HG02970 (cell line): ENCODE measurements around the gene BCL2L11.

Source experiments
- ATAC-seq: cut with Tn5 transposase; IDR thresholded peaks from one replicate; pipeline ENCODE4 v1.9.1; 2021; ENCODE audit warnings: mild to moderate bottlenecking, moderate library complexity, moderate number of reproducible peaks; ENCODE audit not compliant: unreplicated experiment, low FRiP score

BCL2L11 gene

DNA sequence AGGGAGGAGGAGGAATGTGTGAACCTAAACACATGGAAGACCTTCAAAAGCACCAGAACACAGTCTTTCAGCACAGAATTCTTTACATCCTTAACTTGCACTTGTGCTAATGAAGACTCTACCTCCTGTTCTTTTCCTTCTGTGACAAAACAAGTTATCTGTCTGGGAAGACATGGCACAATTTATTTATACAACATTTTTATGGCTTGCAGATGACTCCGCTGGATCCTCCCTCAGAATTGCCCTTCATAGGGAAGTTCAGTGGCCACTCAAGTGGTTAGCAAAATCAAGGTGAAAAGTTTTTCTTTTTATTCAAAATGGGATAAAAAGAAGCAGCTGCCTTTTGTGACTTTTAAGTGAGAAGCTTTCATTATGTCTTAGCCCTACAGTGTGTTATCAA is 21.4 kb downstream of the BCL2L11 start:
- ATAC-seq = no peak

DNA sequence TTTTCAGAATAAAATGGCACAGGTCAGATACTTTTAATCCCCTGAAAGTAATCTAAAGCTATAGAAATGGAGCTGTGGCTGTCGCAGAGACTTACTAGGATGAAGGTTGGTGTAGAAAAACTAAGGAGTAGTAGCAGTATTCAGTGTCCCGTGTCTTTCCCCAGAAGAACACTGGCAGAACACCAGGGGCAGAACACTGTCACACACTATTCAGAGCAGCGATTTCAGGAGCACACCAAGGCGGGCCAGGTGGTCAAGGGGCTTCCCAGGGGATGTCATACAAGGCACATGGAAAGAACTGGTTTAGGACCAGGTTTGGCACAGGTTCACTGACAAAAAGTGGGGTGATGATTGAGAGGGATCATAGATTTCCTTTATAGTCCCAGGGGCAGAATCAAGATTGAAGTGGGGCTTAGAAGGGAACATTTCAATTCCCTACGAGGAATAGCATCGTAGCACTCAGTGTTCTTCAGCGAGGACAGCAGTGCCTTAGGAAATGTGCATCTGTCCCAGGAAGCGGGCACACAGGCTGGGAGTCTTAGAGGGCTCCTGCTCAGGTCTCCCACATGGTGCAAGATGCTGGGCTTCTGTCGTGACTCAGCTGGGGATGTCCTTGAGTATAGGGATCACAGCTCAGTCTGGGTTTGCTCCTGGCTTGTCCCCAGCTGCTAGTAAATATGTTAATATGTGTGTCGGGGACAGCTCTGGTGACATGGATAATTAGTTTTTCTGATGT is 22.6 kb downstream of the BCL2L11 start:
- ATAC-seq = no peak

DNA sequence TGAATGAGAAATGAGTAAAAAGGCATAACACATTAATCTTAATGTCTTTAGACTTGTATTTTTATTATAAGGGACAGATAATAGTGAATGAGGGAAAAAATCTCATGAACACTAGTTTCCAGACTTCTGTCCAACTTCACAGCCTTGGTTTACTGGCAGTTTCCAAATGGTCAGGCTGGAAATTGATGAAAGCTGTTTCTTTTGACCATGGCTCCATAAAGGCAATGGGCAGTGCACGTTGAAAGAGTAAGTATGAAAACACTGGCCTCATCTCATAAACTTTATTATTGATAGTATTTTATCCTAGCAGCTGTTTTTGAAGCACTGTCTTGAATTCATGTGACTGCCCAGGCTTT is 23.1 kb downstream of the BCL2L11 start:
- ATAC-seq = no peak

DNA sequence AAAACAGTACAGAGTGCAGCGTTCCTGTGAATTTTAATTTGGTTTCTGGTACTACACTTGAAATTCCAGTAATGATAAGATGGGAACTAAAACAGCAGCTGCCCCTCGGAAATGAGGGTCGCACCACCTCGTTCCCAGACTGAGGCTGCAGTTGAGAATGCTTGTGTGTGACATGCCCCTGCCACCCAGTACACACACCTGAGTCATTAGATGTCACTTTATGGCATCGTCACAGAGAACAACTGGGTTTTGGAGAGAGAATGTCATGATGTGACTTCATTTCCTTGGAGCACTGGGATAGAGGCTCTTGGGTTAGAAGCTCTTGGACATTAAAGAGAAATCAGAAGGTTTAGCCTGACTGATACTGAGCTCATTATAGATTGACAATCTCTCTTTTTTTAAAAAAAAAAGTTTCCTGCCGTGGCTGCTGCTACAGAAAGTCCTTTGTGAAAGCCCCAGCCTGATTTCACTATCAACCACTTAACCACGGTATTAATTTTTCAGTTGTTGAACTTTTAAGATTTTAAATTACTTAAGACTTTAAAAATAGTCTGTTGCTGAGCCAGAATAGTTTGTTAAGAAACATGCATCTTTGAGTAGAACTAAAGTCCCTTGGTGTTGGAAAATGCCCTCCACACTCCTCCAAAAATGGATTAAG is 24.5 kb downstream of the BCL2L11 start:
- ATAC-seq = no peak

DNA sequence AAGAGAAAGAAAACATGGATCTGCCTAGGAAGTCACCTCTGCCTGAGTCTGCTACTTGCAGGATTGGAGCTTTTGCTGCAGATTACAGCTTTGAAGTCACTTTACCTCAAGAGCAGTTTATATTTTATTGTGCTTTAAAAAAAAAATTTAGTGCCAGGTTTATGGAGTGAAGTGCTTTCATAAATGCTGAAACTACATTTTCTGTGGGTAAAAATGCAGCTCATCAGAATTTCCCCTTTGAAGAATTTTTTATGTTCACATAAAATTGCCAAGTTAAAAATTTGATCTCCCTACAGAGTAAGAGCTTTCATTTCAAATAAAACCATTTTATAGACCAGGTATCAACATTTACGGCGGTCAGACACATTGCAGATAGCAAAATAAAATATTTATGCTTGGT is 25.2 kb downstream of the BCL2L11 start:
- ATAC-seq = no peak

DNA sequence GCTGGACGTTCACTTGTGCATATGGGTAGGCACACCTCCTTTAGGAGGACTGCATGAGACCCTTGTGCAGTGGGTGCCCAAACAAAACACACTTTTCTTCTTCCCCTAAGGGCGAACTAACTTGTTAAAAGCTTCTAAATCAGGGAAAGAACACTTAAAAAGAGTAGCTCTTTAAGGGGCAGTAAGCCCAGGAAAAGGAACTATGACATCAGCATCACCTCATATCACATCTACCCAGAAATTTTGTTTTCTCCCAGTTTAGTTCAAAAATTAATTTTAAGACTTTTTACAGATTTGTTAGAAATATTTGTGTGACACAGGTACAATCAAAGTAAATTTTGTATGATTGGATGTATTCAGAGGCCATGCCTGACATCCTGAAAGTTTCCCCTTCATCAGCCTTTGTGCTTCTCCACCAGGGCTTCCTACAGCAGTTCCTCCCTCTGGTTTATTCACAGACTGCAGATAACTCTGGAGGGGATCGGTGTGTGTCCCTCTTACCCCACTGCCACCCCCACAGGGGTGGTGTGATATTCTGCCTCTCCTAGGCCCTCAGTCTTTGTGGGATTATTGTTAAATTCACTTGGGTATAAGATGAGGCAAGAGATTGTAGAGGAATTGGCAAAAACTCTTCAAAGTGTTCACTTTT is 27.6 kb downstream of the BCL2L11 start:
- ATAC-seq = no peak

DNA sequence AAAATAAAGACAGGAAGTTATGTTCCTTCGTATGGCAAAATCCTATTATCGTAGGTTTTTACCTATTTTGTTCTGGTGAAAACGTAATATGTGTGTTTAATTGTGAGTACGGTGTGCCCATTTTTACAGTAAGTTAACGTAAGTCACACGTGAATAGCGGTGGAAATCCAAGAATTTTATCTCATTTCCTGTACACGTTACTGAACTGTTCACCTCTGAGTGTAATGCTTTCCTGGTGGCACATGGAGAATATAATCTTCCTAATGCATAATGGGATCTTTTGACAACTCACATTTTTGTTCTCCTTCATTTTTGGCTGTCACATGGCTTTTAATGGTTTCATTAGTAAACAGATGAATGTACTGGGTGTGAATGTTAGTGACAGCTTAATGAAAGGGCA is 28.2 kb downstream of the BCL2L11 start:
- ATAC-seq = no peak

DNA sequence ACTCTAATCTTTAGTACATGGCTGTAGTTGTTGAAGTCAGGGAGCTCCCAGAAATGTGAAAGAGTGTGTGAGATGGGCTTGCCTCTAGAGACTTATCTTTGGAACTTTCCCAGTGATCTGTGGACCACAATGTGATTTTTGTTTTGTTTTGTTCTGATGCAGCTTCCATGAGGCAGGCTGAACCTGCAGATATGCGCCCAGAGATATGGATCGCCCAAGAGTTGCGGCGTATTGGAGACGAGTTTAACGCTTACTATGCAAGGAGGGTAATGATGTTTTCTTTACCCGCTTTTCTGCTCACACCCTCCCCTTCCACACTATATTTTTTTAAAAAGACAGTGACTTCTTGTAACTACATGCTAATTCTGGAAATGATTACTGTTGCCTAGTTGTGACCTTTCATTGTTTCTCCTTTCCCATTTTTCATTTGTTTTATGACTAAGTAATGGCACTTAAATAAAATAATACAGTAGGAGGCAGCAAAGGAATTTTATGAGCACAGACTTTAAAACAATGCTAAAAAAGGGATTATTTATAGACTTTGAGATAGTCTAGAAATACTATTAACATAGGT is 29.3 kb downstream of the BCL2L11 start:
- ATAC-seq = no peak

DNA sequence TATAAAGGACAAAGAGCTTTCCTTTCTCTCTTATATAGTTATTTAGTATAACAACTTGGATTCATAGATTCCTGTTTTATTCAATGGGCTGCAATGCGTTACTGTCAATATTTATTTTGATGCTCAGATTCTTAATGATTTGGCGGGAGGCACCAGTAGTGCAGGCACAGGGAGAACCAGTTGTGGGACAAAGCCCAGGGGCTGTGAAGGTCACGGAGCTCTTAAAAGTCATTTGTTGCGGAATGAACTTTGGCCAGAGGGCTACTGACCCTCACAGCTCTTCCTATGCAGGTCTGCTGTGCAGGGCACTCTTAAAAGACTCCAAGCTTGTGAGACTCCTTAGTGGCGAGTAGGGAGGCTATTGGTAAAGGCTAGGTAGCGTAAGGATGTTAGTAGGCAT is 34.0 kb downstream of the BCL2L11 start:
- no peak for ATAC-seq

DNA sequence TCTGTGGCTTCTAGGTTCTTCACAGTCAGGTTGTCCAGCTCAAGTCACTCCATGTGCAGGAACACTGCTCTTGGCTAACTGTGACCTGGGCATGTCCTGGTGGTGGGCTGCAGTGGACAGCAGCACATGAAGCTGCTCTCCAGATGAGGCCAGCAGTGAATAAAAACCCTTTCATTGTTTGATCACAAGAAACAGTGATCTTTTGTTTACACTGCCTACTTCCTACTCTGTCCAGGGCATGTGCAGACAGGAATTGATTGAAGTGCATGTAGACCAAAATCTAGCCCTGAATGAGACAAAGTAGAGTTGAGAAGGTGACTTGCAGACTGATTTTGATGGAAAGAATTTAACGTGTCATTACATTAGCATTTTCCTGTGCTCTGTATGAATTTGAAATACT is 34.9 kb downstream of the BCL2L11 start:
- ATAC-seq = no peak

DNA sequence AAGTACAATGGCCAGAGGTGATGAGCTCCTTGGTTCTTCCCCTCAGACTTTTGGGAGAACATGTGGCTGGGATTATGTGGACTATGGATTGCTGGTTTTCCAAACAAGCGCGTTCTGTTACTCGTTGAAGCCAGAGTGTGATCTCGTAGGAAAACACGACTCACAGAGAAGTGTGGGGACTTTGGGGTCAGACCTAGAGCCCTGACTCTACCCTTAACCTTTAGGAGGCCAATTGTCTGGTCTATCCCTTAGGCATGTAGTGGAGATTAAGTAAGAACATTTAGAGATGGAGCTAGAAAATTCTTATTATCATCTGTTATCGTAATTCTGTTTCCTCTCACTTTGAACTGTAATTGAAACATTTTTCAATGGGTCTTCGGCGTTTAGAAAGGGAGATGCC is 35.8 kb downstream of the BCL2L11 start:
- ATAC-seq = no peak

DNA sequence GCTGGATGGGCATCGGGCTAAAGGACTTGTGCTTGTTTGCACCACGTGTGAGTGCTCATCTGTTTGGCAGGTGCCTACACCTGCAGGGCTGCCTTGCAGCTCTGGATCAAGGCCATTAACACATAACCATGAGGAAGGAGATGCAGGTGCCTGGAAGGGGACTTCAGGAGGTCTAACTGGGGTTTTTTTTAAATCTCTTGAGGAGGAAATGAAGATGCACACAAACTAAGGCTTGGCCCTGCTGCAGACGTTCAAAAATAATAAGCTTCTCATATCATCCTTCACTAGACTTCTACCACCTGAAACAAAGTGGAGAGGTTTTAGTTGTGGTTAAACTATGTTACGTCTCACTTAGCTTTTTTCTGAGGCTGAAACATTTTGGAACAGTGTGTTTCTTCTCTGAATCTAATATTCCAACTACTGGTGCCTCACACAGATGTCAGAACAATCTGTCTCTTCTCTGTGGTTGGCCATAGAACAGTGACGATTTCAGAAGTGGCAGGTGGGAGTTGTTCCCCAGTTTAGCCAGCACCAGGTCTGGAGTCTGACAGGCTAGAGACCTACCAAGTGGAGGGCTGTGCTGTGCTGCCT is 36.5 kb downstream of the BCL2L11 start:
- ATAC-seq = no peak

DNA sequence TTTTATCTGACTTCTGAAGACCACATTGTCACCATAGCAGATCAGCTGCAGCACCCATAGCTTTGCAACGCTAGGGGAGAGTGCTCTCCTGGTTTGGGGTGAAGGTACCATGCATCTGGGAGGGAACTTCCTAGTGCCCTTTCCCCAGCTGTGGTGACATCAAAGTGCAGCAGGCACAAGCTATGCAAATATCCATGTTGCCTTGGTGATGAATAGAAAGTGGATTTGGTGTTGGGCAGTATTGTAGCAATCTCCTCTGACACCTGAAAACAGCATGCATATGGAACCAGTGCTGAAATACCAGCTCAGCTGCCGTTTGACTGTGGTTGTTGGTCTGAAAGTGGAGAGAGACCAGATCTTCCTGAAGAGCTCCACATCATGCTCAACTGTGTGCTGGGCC is 37.1 kb downstream of the BCL2L11 start:
- ATAC-seq = no peak

DNA sequence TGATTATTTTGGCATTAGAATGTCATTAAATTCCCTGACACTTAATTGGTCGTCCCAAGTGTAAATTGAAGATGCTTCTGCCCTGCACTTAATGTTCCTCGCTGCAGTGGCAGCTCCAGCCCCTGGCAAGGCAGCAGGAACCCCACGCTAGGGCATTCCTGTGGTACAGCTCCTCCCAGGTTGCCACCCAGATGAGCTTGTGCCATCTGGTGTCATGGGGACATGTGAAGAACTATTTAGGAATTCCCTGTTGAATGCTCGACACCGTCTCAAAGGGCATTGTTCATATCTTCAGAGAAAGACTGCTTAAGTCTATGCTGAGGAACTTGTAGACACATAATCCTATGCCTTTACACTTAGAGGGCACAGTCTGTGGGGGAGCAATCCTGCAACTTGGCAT is 38.9 kb downstream of the BCL2L11 start:
- no peak for ATAC-seq

DNA sequence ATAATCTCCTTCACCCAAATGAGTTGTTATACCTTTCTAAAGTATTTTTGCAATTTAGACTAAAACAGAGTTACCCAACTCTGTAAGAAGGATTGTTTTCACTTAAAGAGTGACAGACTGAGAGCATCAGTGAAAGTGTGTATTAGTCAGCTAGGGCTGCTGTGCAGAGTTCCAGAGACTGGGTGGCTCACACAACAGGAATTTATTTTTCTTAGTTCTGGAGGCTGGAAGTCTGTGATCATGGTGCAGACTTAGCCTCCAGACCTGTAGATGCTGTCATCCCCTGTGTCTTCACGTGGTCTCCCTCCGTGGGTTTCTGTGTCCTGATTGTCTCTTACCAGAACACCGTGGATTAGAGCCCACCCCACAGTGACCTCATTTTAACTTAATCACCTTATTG is 40.0 kb downstream of the BCL2L11 start:
- no peak for ATAC-seq

DNA sequence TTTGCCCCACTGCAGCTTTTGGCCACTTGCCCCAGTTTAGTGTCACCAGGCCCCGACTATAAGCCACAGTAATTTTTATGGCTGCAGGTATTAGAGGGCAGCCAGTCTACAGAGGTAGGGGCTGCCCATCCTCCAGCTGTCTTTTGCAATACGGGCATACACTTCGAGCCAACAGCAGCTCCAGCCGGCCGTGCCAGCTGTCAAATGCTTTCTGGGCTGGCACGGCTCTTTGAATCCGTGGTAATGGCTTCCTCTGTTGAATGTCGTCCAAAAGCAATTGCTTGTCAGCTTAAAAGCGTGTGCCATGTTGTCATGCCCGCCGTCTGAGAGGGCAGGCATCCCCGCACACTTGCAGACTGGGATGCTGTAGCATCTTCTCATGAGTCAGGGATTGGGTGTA is 41.3 kb downstream of the BCL2L11 start:
- no peak for ATAC-seq

DNA sequence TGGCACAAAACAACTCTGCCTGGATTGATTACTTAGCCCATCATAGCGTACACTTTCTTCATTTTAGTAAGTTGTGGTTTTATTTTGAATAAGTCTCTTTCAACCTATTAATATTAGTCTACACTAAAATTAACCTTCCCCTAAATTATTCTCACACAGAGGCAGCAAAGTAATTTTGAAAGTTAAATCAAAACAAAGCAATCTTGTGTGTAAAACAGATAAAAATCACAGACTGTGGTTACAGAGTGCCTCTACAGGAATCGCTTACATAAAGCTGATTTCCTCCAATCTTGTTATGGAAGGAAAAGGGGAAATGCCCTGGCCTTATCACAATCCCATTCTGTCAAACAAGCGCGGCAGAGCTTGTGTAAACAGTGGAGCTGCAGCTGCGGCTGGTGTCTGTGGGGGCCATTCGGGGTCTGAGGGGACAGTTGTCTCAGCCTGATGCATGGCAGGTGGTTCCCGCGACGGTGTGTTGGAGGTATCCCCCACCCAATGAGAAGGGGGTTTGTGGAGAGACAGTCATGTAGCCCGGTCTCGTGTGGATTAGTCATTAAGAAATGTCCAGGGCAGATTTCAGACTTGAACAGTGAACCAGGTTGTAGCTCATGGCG is 42.1 kb downstream of the BCL2L11 start:
- ATAC-seq = no peak

DNA sequence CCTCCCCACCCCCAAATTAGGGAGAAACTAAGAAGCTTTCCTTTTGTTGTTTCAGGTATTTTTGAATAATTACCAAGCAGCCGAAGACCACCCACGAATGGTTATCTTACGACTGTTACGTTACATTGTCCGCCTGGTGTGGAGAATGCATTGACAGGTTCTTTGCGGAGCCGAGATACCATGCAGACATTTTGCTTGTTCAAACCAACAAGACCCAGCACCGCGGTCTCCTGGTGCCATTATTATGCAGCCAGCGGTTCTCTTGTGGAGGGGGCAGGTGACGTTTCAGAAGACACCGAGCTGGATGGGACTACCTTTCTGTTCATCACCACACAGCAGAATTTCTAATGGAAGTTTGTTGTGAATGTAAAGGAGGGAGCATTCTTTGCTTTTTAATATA is 43.4 kb downstream of the BCL2L11 start:
- ATAC-seq = no peak

DNA sequence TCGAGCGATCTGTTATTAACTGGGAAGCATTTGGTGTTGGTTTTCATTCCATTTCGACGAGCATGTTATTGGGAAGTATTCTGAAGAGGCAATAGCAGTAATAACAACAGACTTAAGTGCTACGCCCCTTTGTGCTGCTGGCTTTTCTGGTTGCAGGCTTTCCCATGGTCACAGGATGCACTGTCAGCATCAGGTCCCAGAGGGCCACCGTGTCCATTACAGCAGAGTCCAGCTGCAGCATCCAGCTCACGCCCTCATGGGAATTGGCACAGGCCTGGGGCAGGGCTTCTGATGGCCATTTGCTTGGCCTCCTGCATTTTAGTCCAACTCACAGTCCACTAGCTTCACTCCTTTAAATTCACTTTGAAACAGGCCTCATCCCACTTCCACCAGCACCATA is 44.4 kb downstream of the BCL2L11 start:
- no peak for ATAC-seq

DNA sequence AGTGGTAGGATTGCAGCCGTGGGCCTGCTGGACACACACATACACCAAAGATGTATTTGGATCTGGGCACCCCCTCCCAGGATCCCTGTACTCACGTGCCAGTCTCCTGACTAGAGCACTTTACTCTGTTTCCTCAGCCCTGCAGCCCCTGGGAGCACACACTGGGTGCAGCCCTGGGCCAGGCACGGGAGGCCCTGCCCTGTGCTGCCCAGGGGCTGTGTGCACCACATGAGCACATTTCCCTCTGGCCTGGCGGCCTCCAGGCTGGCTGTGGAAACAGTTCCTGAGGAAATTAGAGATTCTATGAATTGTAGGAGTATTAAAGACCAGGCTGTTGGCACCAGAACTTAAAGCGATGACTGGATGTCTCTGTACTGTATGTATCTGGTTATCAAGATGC is 45.4 kb downstream of the BCL2L11 start:
- ATAC-seq = no peak
